ENCODE data around the gene HOXA11. TPM values are rescaled to one million over a fixed set of nuclear protein-coding genes. Genes with fewer than 3 reads are reported as not detected.

Gene HOXA11
- total RNA-seq, 1 experiment from 2014 or later = 26.6 TPM

DNA sequence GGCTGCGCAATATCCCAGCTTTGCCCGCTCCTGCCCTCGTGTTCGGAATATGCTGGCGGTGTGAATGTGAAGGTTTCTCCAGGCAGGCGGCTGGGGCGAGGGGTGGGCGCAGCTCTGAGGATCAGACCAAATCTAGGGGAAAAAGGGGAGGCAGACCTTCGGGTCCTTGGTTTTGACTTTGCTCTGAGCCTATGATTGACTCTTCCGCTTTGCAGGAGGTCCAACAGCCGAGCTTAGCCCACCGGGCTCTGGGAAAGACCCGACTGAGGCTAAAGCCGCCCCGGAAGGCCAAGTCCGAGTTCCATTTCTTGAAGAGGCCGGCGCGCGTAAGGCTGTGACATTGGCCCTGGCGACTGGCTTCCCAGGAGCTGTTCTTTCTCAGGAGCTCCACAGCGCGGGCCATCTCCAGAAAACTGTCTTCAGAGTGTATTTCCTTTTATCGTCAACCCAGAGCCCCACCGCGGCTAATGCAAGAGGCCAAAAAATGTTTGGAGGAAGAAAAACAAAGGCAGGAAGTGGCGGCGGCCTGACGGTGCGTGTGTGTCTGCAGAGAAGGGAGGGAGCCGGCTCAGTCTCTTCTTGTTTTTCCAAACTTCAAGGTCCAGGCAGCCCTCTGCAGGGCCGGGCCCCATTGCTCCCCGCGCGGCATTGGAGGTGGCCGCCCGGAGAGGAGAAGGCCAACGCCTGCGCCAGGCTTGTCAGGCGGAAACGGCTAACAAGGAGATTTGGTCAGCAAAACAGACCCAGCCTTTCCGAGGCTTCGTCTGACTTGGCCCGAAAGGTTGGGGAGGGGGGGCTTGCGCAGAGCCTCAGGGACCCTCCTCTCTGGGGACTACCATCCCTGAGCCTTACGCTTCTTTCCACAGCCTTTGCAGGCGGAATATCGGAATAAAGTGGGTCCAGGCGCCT, 3.6 kb upstream of the HOXA11 start:
- DNase-seq (peak; percentile 48), ATAC-seq (peak; percentile 1; the same call in 1 of the 2 replicates)
- H3K27ac ChIP-seq (ENCODE audit: low read length) = peak overlapping the region; percentile 97
- ChIA-PET POLR2A (ENCODE audit: unreplicated experiment) (interaction anchor here (0.6 to 2.6 kb wide), 7 partner anchors 9 to 36 kb away, joined by 3 to 26 read pairs (median 7); partner anchors contain the start of gene HOXA13), CTCF (interaction anchor here (0.6 to 1.8 kb wide), 3 partner anchors 9 to 1904 kb away, joined by 3 to 11 read pairs (median 6); no protein-coding TSS in a partner anchor)
- H3K79me2 ChIP-seq (ENCODE audit: low read length) = peaks cover 100% of the 10 kb centered on the region
- peak overlapping the region; percentile 97 for H3K9ac ChIP-seq (ENCODE audit: low read length)
- H4K20me1 ChIP-seq (ENCODE audit: low read length) = no peaks in the 10 kb centered on the region
- H3K4me3 ChIP-seq (ENCODE audit: low read length) = peak overlapping the region; percentile 91
- intact Hi-C loops (cut with micrococcal nuclease) = no loop called here
- H3K4me2 ChIP-seq (ENCODE audit: low read length) = peak overlapping the region; percentile 99
- H3K36me3 ChIP-seq (ENCODE audit: low read depth, low read length) = no peaks in the 10 kb centered on the region
- TSS peak; percentile 1 for BruUV-seq (replicated peaks)
- H3K9me3 ChIP-seq (ENCODE audit: low read length) = no peaks in the 10 kb centered on the region
- H3F3A ChIP-seq (ENCODE audit: low read length, unreplicated experiment) = no peaks in the 10 kb centered on the region
- H3K27me3 ChIP-seq (ENCODE audit: low read length) = no peaks in the 10 kb centered on the region
- peaks cover 41% of the 10 kb centered on the region for H3K4me1 ChIP-seq (ENCODE audit: insufficient read depth, low read length)
- no peak for TF ChIP-seq EZH2phosphoT487 (IDR thresholded peaks at IDR 0.05; ENCODE audit: borderline replicate concordance, low read length)
- TF ChIP-seq, protein P1, sequence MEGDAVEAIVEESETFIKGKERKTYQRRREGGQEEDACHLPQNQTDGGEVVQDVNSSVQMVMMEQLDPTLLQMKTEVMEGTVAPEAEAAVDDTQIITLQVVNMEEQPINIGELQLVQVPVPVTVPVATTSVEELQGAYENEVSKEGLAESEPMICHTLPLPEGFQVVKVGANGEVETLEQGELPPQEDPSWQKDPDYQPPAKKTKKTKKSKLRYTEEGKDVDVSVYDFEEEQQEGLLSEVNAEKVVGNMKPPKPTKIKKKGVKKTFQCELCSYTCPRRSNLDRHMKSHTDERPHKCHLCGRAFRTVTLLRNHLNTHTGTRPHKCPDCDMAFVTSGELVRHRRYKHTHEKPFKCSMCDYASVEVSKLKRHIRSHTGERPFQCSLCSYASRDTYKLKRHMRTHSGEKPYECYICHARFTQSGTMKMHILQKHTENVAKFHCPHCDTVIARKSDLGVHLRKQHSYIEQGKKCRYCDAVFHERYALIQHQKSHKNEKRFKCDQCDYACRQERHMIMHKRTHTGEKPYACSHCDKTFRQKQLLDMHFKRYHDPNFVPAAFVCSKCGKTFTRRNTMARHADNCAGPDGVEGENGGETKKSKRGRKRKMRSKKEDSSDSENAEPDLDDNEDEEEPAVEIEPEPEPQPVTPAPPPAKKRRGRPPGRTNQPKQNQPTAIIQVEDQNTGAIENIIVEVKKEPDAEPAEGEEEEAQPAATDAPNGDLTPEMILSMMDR (conservative IDR thresholded peaks at IDR 0.05; ENCODE audit: low read depth, low read length) = no peak
- H3K9me2 ChIP-seq (replicated peaks; ENCODE audit: low read length) = no peaks in the 10 kb centered on the region
- peak overlapping the region; percentile 1; the same call in 1 of the 2 replicates for H2AFZ ChIP-seq (ENCODE audit: low read length)

- no peak overlapping the region for H2AFZ ChIP-seq (ENCODE audit: low read length)
- H3K4me3 ChIP-seq (ENCODE audit: low read length) = peak overlapping the region; percentile 91
Measured at GRCh38 chr7:27187475-27188385, 2.7 kb upstream of the HOXA11 start.

More at GRCh38 chr7:27187475-27188385, 2.7 kb upstream of the HOXA11 start:
- peak overlapping the region; percentile 97 for H3K9ac ChIP-seq (ENCODE audit: low read length)
- no peaks in the 10 kb centered on the region for H3F3A ChIP-seq (ENCODE audit: low read length, unreplicated experiment)
- ChIA-PET POLR2A (ENCODE audit: unreplicated experiment) (interaction anchor here (0.6 to 1.8 kb wide), 7 partner anchors 9 to 733 kb away, joined by 3 to 7 read pairs (median 4); no protein-coding TSS in a partner anchor), CTCF (interaction anchor here (0.6 to 1.8 kb wide), 2 partner anchors 8 to 1903 kb away, joined by 6 to 11 read pairs; no protein-coding TSS in a partner anchor)
- no peak for ATAC-seq
- TF ChIP-seq EZH2phosphoT487 (IDR thresholded peaks at IDR 0.05; ENCODE audit: borderline replicate concordance, low read length) (no peak), EZH2 (IDR thresholded peaks at IDR 0.05; ENCODE audit: low read length, unreplicated experiment) (no peak)
- TF ChIP-seq, protein P1 (conservative IDR thresholded peaks at IDR 0.05; ENCODE audit: low read depth, low read length) = no peak
- peak overlapping the region; percentile 99 for H3K4me2 ChIP-seq (ENCODE audit: low read length)
- peaks cover 100% of the 10 kb centered on the region for H3K79me2 ChIP-seq (ENCODE audit: low read length)
- no peaks in the 10 kb centered on the region for H3K27me3 ChIP-seq (ENCODE audit: low read length)
- peaks cover 43% of the 10 kb centered on the region for H3K4me1 ChIP-seq (ENCODE audit: insufficient read depth, low read length)
- peak overlapping the region; percentile 97 for H3K27ac ChIP-seq (ENCODE audit: low read length)
- H3K9me3 ChIP-seq (ENCODE audit: low read length) = no peaks in the 10 kb centered on the region
- no peaks in the 10 kb centered on the region for H3K36me3 ChIP-seq (ENCODE audit: low read depth, low read length)
- intact Hi-C loops (cut with micrococcal nuclease) = no loop called here
- no TSS peak for BruUV-seq (replicated peaks)
- no peaks in the 10 kb centered on the region for H4K20me1 ChIP-seq (ENCODE audit: low read length)
- peak; percentile 52 for DNase-seq
- no peaks in the 10 kb centered on the region for H3K9me2 ChIP-seq (replicated peaks; ENCODE audit: low read length)

Measured in PC-3 (cell line).